Activated CD4-positive, alpha-beta T cell treated with anti-CD3 and anti-CD28 coated beads for 48 hours (primary cell): ENCODE measurements around the gene ZNF605.
A peak's percentile ranks its signal among the peaks of the same experiment; 100 is the strongest.
"Not testable (repeated sequence)": the region's sequence is repeated elsewhere in the genome, so short reads cannot be mapped to it uniquely, and the experiment has no call there.

ENCODE experiments used
- DNase-seq: peaks from one replicate; pipeline ENCODE4 v3.0.0-alpha.2; 2020

Gene ZNF605

DNA sequence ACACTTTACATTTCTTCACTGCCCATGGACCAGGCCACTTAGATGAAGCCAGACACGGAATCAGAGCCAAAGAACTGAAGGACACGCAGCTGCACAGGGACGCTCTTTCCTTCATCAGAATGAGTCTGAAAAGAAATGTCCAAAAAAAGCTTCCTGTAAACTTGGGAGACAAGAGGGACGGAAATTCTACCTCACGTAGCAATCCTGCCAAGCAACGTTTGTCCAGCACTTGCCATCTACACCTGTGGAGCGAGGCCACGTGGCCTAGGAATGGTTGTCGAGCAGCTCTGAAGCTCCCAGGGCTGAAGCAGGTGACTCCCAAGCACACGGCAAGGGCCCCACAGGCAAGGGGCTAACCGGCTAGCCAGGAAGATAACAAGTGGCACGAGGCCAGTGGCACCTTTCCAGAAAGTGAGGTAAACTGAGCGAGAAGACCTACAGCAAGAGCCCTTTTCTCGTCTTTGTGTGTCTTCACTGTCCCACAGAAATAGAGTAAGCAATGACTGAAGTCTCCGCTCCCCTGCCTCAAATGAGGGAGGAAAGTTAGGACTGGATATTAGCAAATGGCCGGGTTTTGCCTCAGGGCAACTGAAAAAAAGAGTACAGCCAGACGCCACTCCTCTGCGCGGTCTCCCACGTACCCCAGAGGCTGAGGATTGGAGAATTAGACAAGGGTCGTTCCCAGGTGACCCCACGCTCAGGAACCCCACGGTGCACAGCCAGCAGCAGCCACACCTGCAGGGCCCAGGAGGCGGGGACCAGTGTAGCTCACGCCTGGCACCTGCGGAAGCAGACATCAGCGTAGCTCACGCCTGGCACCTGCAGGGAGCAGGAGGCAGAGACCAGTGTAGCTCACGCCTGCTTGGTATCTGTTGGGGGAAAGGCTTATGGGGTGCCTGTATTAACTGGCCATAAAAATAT lies 7.7 kb downstream of the ZNF605 start:
- no peak for DNase-seq

GRCh38 chr12:132946246-132946820 lies 9.8 kb downstream of the ZNF605 start:
- DNase-seq: no peak

DNA sequence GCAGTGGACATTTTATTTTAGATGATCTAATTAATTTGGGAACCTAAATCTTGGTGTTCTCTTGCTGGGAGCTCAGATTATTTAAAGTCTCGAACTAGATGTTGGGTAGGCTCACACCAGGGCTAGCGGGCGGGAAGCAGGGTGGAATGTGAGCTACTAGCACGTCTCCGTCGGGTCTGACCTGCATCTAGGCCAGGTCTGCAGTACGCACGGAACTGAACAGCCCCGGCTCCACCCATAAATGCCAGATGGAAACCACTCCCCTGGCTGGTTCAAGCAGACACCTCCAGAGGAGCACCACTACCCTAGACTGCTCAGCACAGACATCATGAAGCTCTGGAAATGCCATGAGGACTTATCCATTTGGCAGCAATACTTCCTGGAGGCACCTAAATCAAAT lies 10.3 kb downstream of the ZNF605 start:
- DNase-seq: no peak

DNA sequence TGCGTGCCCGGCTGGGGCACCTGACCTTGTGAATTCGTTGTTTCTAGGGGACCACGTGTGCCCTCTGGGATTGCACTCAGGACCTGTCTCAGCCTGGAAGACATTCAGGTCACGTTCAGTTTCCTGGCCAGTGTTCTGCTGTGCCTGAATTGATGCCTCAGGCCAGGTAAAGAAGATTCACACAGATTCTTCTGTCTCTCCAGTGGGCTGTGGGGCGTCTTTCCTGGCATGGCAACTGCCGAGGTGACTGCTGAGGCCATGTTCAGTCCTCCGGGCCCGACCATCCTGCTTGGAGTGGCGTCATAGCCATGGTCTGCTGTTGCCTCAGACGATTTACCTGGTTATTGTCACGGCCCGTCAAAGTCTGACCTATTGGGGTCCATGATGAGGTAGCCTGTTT lies 13.5 kb downstream of the ZNF605 start:
- DNase-seq: no peak

DNA sequence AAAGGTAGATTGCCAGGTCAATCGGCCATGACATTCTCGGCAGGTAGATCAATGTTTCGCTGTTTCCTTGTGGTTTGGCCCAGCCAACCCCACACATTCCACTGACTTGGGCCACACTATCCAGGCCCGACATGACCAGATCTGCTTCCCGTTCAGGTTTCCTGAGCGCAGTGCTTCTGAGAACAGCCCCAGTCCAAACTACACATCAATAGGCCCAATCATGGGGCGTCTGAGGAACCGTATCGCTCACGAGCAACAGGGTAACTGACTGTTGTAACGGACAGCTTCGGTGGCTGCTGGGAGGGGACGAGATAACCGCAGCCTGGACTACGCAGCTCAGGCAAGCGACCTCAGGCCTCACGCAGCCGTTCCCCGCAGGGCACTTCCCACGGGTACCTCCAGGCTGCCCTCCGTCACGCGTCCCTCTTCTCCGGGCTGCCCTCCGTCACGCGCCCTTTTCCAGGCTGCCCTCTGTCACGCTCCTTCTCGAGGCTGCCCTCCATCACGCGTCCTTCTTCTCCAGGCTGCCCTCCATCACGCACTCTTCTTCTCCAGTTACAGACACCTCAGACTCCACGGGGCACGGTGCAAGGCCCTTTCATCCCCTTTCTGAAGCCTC lies 14.7 kb downstream of the ZNF605 start:
- DNase-seq: no peak

- DNase-seq: no peak
Measured at GRCh38 chr12:132940071-132940719, 15.9 kb downstream of the ZNF605 start.

- DNase-seq: not testable (repeated sequence)
Measured at GRCh38 chr12:132938807-132939206, 17.3 kb downstream of the ZNF605 start.

DNA sequence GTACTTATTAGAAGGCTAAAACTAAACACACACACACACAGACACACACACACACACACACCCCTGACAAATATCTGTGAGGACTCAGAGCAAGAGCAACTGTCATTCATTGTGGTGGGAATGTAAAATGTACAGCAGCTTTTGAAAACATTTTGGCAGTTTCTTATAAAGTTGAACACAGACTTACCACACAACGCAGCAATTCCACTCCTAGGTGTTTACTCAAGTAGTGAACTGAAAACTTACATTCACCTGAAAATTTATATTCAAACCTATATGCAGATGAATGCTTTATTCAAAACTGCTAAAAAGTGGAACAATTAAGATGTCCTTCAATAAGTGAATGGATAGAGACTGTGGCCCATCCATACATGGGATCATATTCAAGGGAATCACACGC lies 18.6 kb downstream of the ZNF605 start:
- no peak for DNase-seq

DNA sequence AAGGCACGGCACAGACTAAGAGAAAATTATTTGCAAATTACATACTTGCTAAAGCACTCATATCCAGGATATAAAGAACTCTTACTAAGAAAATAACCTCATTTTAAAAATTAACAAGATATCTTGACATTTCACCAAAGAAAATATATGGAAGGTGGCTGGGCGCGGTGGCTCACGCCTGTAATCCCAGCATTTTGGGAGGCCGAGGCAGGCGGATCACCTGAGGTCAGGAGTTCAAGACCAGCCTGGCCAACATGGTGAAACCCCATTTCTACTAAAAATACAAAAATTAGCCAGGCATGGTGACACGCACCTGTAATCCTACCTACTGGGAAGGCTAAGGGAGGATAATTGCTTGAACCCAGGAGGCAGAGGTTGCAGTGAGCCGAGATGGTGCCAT lies 19.2 kb downstream of the ZNF605 start:
- not testable (repeated sequence) for DNase-seq

DNA sequence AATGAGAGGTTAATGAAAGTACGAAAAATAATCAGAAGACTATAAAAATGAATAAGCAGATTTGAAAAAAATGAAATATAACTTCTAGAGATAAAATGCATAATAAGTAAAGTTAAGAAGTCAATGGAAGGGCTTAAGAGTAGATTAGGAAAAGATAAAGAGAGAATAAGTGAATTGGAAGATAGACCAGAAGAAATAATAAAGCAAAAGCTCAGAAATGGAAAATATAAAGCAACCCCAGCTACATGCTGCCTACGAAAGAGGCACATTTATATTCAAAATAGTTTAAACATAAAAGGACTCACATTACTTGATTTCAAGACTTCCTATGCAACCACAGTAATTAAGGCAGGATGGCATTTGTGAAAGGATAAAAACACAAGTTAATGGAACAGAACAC lies 19.9 kb downstream of the ZNF605 start:
- DNase-seq: no peak

- no peak for DNase-seq
Measured at GRCh38 chr12:132926415-132926833, 29.7 kb downstream of the ZNF605 start.

- DNase-seq: no peak
Measured at GRCh38 chr12:132925597-132926414, 30.3 kb downstream of the ZNF605 start.

DNA sequence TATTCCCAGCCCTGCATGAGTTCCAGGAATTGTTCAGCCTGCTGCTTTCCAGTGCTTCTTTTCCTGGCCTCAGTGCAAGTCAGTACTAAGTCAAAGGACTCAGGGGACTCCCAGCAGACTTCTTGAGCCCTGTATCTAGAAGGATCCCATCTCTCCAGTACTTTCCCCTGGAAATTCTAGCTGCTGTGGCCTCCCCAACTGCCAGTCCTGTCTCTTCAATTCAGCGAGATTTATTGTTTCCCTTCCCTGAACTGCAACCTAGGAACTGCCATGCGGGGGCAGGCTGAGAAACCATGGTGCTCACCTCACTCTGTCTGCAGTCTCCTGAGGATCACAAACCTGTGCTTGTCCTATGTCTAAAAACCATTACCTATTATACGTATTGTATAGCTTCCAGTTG lies 31.8 kb downstream of the ZNF605 start:
- no peak for DNase-seq

DNA sequence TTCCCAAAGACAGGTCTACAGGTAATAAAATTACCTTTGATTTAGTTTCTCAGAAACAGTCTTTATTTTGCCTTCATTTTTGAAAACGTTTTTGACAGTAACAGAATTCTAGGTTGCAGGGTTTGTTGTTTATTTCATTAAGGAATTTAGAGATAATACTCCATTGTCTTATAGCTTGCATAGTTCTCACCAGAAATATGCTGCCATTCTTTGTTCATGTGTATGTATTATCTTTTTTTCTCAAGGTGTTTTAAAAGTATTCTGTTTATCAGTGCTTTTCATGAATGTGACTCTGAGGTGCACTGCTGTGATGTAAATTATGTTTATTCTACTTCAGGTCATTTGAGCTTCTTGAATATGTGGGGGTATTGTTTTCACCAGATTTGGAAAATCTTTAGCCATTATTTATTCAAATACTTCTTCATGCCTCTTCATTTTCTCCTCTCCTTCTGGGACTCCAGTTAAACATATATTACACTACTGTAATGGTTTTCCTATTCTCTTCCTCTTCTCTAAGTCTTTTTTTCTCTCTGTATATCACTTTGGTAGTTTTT lies 32.7 kb downstream of the ZNF605 start:
- DNase-seq: no peak

DNA sequence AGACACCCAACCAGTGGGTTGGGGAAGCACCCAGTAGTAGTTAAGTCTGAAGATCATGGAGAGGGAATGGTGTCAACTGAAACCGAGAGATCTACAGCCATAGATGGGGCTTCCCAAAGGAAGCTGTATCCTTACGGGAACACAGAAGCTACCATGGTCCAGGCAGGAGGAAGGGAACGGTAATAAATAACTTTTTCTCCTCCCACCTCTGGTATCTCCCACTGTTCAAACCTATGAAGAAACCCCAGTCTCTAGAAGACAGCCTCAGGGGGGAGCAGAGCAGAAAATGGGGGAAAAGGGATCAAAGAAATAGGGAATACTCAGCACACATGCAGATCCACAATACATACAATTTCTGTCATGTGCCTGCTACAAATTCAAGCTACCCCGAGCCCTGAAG lies 33.4 kb downstream of the ZNF605 start:
- DNase-seq: no peak

DNA sequence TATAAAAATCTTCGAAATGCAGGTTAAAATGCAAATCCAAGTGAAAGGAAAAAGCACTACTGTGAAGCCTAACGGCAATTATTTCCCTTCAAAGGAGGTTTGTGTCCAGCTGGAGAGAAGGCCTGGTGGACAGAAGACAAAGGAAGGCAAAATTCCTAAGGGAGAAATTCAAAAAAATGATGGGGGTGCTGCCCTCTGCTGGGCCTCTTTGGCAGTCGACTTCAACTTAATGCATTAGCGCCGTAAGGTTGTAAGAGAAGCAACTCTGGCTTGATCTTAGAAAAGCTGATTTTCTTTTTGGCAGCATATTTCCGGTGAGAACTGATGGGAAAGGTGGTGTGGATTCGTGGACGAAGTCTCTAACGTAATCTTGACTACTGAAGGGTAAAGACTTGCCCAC lies 34.4 kb downstream of the ZNF605 start:
- DNase-seq: no peak

- no peak for DNase-seq
Measured at GRCh38 chr12:132918680-132919079, 37.4 kb downstream of the ZNF605 start.

- no peak for DNase-seq
Measured at GRCh38 chr12:132909030-132909368, 47.1 kb downstream of the ZNF605 start.

GRCh38 chr12:132908145-132909029 lies 47.7 kb downstream of the ZNF605 start:
- DNase-seq: peak; percentile 97

DNA sequence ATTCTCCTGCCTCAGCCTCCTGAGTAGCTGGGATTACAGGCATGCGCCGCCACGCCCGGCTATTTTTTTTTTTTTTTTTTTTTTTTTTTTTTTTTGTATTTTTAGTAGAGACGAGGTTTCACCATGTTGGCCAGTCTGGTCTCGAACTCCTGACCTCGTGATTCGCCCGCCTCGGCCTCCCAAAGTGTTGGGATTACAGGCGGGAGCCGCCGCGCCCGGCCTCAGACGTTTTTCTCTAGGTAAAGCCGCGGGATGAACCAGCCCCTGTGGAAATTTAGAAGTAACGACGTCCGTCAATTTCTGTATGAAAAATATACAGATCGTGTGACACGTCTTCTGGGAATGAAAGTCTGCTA lies 48.3 kb downstream of the ZNF605 start:
- DNase-seq: not testable (repeated sequence)

DNA sequence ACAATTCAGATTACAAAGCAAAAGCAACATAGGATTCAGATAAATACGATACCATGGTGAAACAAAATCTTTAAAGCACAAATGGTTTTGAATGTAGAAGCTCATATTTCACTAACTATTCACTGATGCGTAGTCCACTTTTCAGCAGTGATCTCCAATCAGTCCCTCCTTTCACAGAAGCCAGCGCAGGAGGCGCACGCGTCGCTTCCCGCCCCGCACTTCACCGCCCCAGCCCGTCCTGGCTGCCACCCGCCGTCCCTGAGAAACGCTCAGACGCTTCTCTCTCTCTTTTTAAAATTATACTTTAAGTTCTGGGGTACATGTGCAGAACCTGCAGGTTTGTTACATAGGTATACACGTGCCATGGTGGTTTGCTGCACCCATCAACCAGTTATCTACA lies 48.9 kb downstream of the ZNF605 start:
- DNase-seq: no peak
